ENCODE results near the gene DHX8.

DHX8 gene

GRCh38 chr17:43568506-43569082, 84.8 kb downstream of the DHX8 start:
- FAIRE-seq = no peak
- no peak for DNase-seq (ENCODE audit: insufficient read length, low spot score)

- DNase-seq (ENCODE audit: insufficient read length, low spot score) (no peak), FAIRE-seq (no peak)
These were observed 86.7 kb downstream of the DHX8 start for GRCh38 chr17:43570518-43570928.

- FAIRE-seq (no peak), DNase-seq (ENCODE audit: insufficient read length, low spot score) (no peak)
These were observed 88.7 kb downstream of the DHX8 start for GRCh38 chr17:43572368-43572980.

GRCh38 chr17:43573579-43574321, 90.0 kb downstream of the DHX8 start:
- no peak for DNase-seq (ENCODE audit: insufficient read length, low spot score)
- no peak for FAIRE-seq

- no peak for DNase-seq (ENCODE audit: insufficient read length, low spot score)
- no peak for FAIRE-seq
These were observed 90.6 kb downstream of the DHX8 start for GRCh38 chr17:43574348-43574747.

- no peak for FAIRE-seq
- no peak for DNase-seq (ENCODE audit: insufficient read length, low spot score)
These were observed 91.2 kb downstream of the DHX8 start for GRCh38 chr17:43574896-43575525.
